Skeletal muscle cell (primary cell): Measurements from ENCODE around the gene NFIA.

ENCODE experiments used
- DNase-seq: peaks from one replicate; pipeline ENCODE4 v3.0.0-alpha.2; 2010; ENCODE audit warnings: low read depth
- H3K4me3 ChIP-seq: 2 replicates; pipeline ENCODE4 v1.5.1; 2011; ENCODE audit warnings: low read depth, mild to moderate bottlenecking, control low read depth, low read length, moderate library complexity

NFIA gene

GRCh38 chr1:61140778-61141177 is 58.4 kb downstream of the NFIA start:
- H3K4me3 ChIP-seq = no peak overlapping the region
- DNase-seq = no peak

- peak; percentile 73 for DNase-seq
- no peak overlapping the region for H3K4me3 ChIP-seq
These were observed 59.1 kb downstream of the NFIA start for GRCh38 chr1:61141288-61142042.

GRCh38 chr1:61142043-61142440 is 59.7 kb downstream of the NFIA start:
- no peak overlapping the region for H3K4me3 ChIP-seq
- DNase-seq = no peak

GRCh38 chr1:61142726-61143500 is 60.6 kb downstream of the NFIA start:
- no peak for DNase-seq
- no peak overlapping the region for H3K4me3 ChIP-seq

GRCh38 chr1:61143821-61144424 is 61.6 kb downstream of the NFIA start:
- DNase-seq = no peak
- H3K4me3 ChIP-seq = no peak overlapping the region

- DNase-seq = no peak
- H3K4me3 ChIP-seq = no peak overlapping the region
These were observed 66.9 kb downstream of the NFIA start for GRCh38 chr1:61149010-61149860.

- no peak overlapping the region for H3K4me3 ChIP-seq
- no peak for DNase-seq
These were observed 69.2 kb downstream of the NFIA start for GRCh38 chr1:61151565-61151964.

GRCh38 chr1:61152066-61152465 is 69.7 kb downstream of the NFIA start:
- DNase-seq = no peak
- no peak overlapping the region for H3K4me3 ChIP-seq

GRCh38 chr1:61152469-61153105 is 70.2 kb downstream of the NFIA start:
- DNase-seq = no peak

GRCh38 chr1:61156576-61157467 is 74.5 kb downstream of the NFIA start:
- H3K4me3 ChIP-seq = no peak overlapping the region
- no peak for DNase-seq

More at GRCh38 chr1:61152469-61153105, 70.2 kb downstream of the NFIA start:
- no peak overlapping the region for H3K4me3 ChIP-seq

GRCh38 chr1:61157468-61157987 is 75.2 kb downstream of the NFIA start:
- peak; percentile 68 for DNase-seq
- no peak overlapping the region for H3K4me3 ChIP-seq

- no peak for DNase-seq
- no peak overlapping the region for H3K4me3 ChIP-seq
These were observed 76.2 kb downstream of the NFIA start for GRCh38 chr1:61158591-61158990.

GRCh38 chr1:61160526-61160925 is 78.2 kb downstream of the NFIA start:
- no peak for DNase-seq
- H3K4me3 ChIP-seq = no peak overlapping the region

- no peak overlapping the region for H3K4me3 ChIP-seq
- no peak for DNase-seq
These were observed 80.3 kb downstream of the NFIA start for GRCh38 chr1:61162520-61163258.

GRCh38 chr1:61163355-61163754 is 81.0 kb downstream of the NFIA start:
- no peak for DNase-seq

GRCh38 chr1:61165402-61165801 is 83.0 kb downstream of the NFIA start:
- DNase-seq = no peak
- H3K4me3 ChIP-seq = no peak overlapping the region

More at GRCh38 chr1:61163355-61163754, 81.0 kb downstream of the NFIA start:
- H3K4me3 ChIP-seq = no peak overlapping the region

- H3K4me3 ChIP-seq = no peak overlapping the region
- DNase-seq = no peak
These were observed 84.9 kb downstream of the NFIA start for GRCh38 chr1:61167309-61167708.
